ENCODE measurements around the gene SLC1A2. TPM values are rescaled to one million over a fixed set of nuclear protein-coding genes. Genes with fewer than 3 reads are reported as not detected.

Gene SLC1A2
- total RNA-seq, 5 donors from 2014 or later (not counting 1 experiment from before 2014, with no cell fraction given), result 0.07 to 0.19 (median 0.12) TPM

GRCh38 chr11:35323076-35323868, 96.1 kb downstream of the SLC1A2 start:
- ChIA-PET POLR2A (no interaction called here), CTCF (interaction anchor here in 1 of 2 donors (0.8 kb wide), 1 partner anchor 76 kb away, joined by 3 read pairs; no protein-coding TSS in a partner anchor)
- H3K36me3 Mint-ChIP-seq, result no peaks in the 10 kb centered on the region
- Histone ChIP-seq H3K27ac (ENCODE audit: low read length) (no peak overlapping the region), H3K9me3 (no peaks in the 10 kb centered on the region), H3K4me1 (ENCODE audit: control insufficient read depth in 1 of 2, extremely low read depth in 1 of 2, insufficient read depth in 2 of 2, low read length in 2 of 2) (peaks cover 4 to 10% of the 10 kb centered on the region in 2 experiments), H3K4me3 (ENCODE audit: control insufficient read depth in 1 of 2, extremely low read depth in 1 of 2, low read length in 1 of 2) (no peak overlapping the region), H3K36me3 (ENCODE audit: control insufficient read depth in 2 of 2, extremely low read depth in 1 of 2, insufficient read depth in 1 of 2, low read length in 1 of 2) (no peaks in the 10 kb centered on the region), H3K27me3 (replicated peaks in 1 of 2; ENCODE audit: control insufficient read depth in 2 of 2, extremely low read depth in 1 of 2, insufficient read depth in 2 of 2, low read length in 1 of 2) (no peaks in the 10 kb centered on the region)
- ATAC-seq (replicated peaks in 1 of 4), result no peak
- H3K9me3 Mint-ChIP-seq, result peaks cover 0 to 4% (median 3%) of the 10 kb centered on the region in 3 donors
- H3K4me1 Mint-ChIP-seq, result peaks cover 30 to 48% (median 41%) of the 10 kb centered on the region in 3 donors
- 64% methylated on average over 6 of the region's 9 CpGs for WGBS (ENCODE audit: insufficient coverage)
- H3K4me3 Mint-ChIP-seq, result no peak overlapping the region
- H3K27me3 Mint-ChIP-seq, result no peaks in the 10 kb centered on the region
- no peak overlapping the region for H3K27ac Mint-ChIP-seq
- no peak for DNase-seq

GRCh38 chr11:35322318-35322979, 96.9 kb downstream of the SLC1A2 start:
- H3K36me3 ChIP-seq (ENCODE audit: control insufficient read depth in 2 of 2, extremely low read depth in 1 of 2, insufficient read depth in 1 of 2, low read length in 1 of 2), result no peaks in the 10 kb centered on the region
- no peak overlapping the region for H3K4me3 ChIP-seq (ENCODE audit: control insufficient read depth in 1 of 2, extremely low read depth in 1 of 2, low read length in 1 of 2)
- no peaks in the 10 kb centered on the region for H3K27me3 ChIP-seq (replicated peaks in 1 of 2; ENCODE audit: control insufficient read depth in 2 of 2, extremely low read depth in 1 of 2, insufficient read depth in 2 of 2, low read length in 1 of 2)
- no peaks in the 10 kb centered on the region for H3K9me3 ChIP-seq
- ChIA-PET POLR2A (no interaction called here), CTCF (interaction anchor here in 1 of 2 donors (0.8 kb wide), 1 partner anchor 75 kb away, joined by 3 read pairs; no protein-coding TSS in a partner anchor)
- Mint-ChIP-seq H3K9me3 (peaks cover 0 to 4% (median 3%) of the 10 kb centered on the region in 3 donors), H3K4me1 (peaks cover 23 to 40% (median 33%) of the 10 kb centered on the region in 3 donors), H3K27ac (peak overlapping the region in 1 of 2 donors; percentile 16), H3K36me3 (no peaks in the 10 kb centered on the region), H3K27me3 (no peaks in the 10 kb centered on the region), H3K4me3 (no peak overlapping the region)
- WGBS (ENCODE audit: insufficient coverage), result no CpG with 5 or more reads among the region's 3 CpGs
- peaks cover 2 to 6% of the 10 kb centered on the region in 2 experiments for H3K4me1 ChIP-seq (ENCODE audit: control insufficient read depth in 1 of 2, extremely low read depth in 1 of 2, insufficient read depth in 2 of 2, low read length in 2 of 2)
- no peak for ATAC-seq (replicated peaks in 1 of 4)
- DNase-seq, result no peak
- H3K27ac ChIP-seq (ENCODE audit: low read length), result no peak overlapping the region

- Histone ChIP-seq H3K27ac (ENCODE audit: low read length) (no peak overlapping the region), H3K9me3 (no peaks in the 10 kb centered on the region), H3K36me3 (ENCODE audit: control insufficient read depth in 2 of 2, extremely low read depth in 1 of 2, insufficient read depth in 1 of 2, low read length in 1 of 2) (no peaks in the 10 kb centered on the region), H3K4me3 (ENCODE audit: control insufficient read depth in 1 of 2, extremely low read depth in 1 of 2, low read length in 1 of 2) (no peak overlapping the region), H3K27me3 (replicated peaks in 1 of 2; ENCODE audit: control insufficient read depth in 2 of 2, extremely low read depth in 1 of 2, insufficient read depth in 2 of 2, low read length in 1 of 2) (no peaks in the 10 kb centered on the region), H3K4me1 (ENCODE audit: control insufficient read depth in 1 of 2, extremely low read depth in 1 of 2, insufficient read depth in 2 of 2, low read length in 2 of 2) (peaks cover 2 to 6% of the 10 kb centered on the region in 2 experiments)
- Mint-ChIP-seq H3K4me3 (no peak overlapping the region), H3K4me1 (peaks cover 20 to 40% (median 34%) of the 10 kb centered on the region in 3 donors), H3K27ac (no peak overlapping the region), H3K9me3 (peaks cover 0 to 4% (median 3%) of the 10 kb centered on the region in 3 donors), H3K36me3 (no peaks in the 10 kb centered on the region), H3K27me3 (no peaks in the 10 kb centered on the region)
- 62% methylated on average over 7 of the region's 11 CpGs for WGBS (ENCODE audit: insufficient coverage)
- ATAC-seq (replicated peaks in 1 of 4) (no peak), DNase-seq (no peak)
- ChIA-PET POLR2A (no interaction called here), CTCF (no interaction called here)
These were observed 97.6 kb downstream of the SLC1A2 start for GRCh38 chr11:35321532-35322317.

- no peaks in the 10 kb centered on the region for H3K27me3 Mint-ChIP-seq
- H3K4me1 Mint-ChIP-seq, result peaks cover 24 to 43% (median 39%) of the 10 kb centered on the region in 3 donors
- Histone ChIP-seq H3K27ac (ENCODE audit: low read length) (no peak overlapping the region), H3K36me3 (ENCODE audit: control insufficient read depth in 2 of 2, extremely low read depth in 1 of 2, insufficient read depth in 1 of 2, low read length in 1 of 2) (no peaks in the 10 kb centered on the region), H3K4me3 (ENCODE audit: control insufficient read depth in 1 of 2, extremely low read depth in 1 of 2, low read length in 1 of 2) (no peak overlapping the region), H3K4me1 (ENCODE audit: control insufficient read depth in 1 of 2, extremely low read depth in 1 of 2, insufficient read depth in 2 of 2, low read length in 2 of 2) (peaks cover 2 to 9% of the 10 kb centered on the region in 2 experiments), H3K9me3 (no peaks in the 10 kb centered on the region), H3K27me3 (replicated peaks in 1 of 2; ENCODE audit: control insufficient read depth in 2 of 2, extremely low read depth in 1 of 2, insufficient read depth in 2 of 2, low read length in 1 of 2) (no peaks in the 10 kb centered on the region)
- no peak for DNase-seq
- no peak overlapping the region for H3K4me3 Mint-ChIP-seq
- WGBS (ENCODE audit: insufficient coverage), result 100% methylated on average over 1 of the region's 2 CpGs
- H3K36me3 Mint-ChIP-seq, result no peaks in the 10 kb centered on the region
- ChIA-PET CTCF (no interaction called here), POLR2A (no interaction called here)
- H3K9me3 Mint-ChIP-seq, result peaks cover 0 to 4% (median 3%) of the 10 kb centered on the region in 3 donors
- ATAC-seq (replicated peaks in 1 of 4), result no peak
- H3K27ac Mint-ChIP-seq, result no peak overlapping the region
These were observed 98.2 kb downstream of the SLC1A2 start for GRCh38 chr11:35321111-35321510.

- ChIA-PET POLR2A (interaction anchor here (0.6 to 1.6 kb wide), 3 partner anchors 77 to 313 kb away, joined by 3 to 7 read pairs (median 3); no protein-coding TSS in a partner anchor), CTCF (interaction anchor here (1.1 to 1.7 kb wide), 2 partner anchors 11 to 13 kb away, joined by 3 to 4 read pairs; no protein-coding TSS in a partner anchor)
- Mint-ChIP-seq H3K4me1 (peaks cover 21 to 36% (median 27%) of the 10 kb centered on the region in 3 donors), H3K4me3 (no peak overlapping the region), H3K27ac (peak overlapping the region; percentile 56 to 64), H3K9me3 (no peaks in the 10 kb centered on the region), H3K36me3 (no peaks in the 10 kb centered on the region), H3K27me3 (no peaks in the 10 kb centered on the region)
- H3K36me3 ChIP-seq (ENCODE audit: control insufficient read depth in 2 of 2, extremely low read depth in 1 of 2, insufficient read depth in 1 of 2, low read length in 1 of 2), result no peaks in the 10 kb centered on the region
- no peaks in the 10 kb centered on the region for H3K27me3 ChIP-seq (replicated peaks in 1 of 2; ENCODE audit: control insufficient read depth in 2 of 2, extremely low read depth in 1 of 2, insufficient read depth in 2 of 2, low read length in 1 of 2)
- H3K27ac ChIP-seq (ENCODE audit: low read length), result no peak overlapping the region
- no peak overlapping the region for H3K4me3 ChIP-seq (ENCODE audit: control insufficient read depth in 1 of 2, extremely low read depth in 1 of 2, low read length in 1 of 2)
- DNase-seq (no peak), ATAC-seq (replicated peaks in 1 of 4) (no peak)
- H3K4me1 ChIP-seq (ENCODE audit: control insufficient read depth in 1 of 2, extremely low read depth in 1 of 2, insufficient read depth in 2 of 2, low read length in 2 of 2), result peaks cover 2 to 9% of the 10 kb centered on the region in 2 experiments
- WGBS (ENCODE audit: insufficient coverage), result no CpG with 5 or more reads among the region's 5 CpGs
- H3K9me3 ChIP-seq, result no peaks in the 10 kb centered on the region
These were observed 100.1 kb downstream of the SLC1A2 start for GRCh38 chr11:35318977-35319925.

Measured in T-cell (primary cell).